Fibroblast of gingiva (primary cell): ENCODE results near the gene CPVL.

Experiments
- DNase-seq: peaks from one replicate; pipeline ENCODE4 v3.0.0-alpha.2; 2011; ENCODE audit warnings: low read depth

CPVL gene

GRCh38 chr7:29090836-29091601 is 55.3 kb downstream of the CPVL start:
- DNase-seq = no peak

- DNase-seq = no peak
These were observed 56.1 kb downstream of the CPVL start for GRCh38 chr7:29090151-29090805.

GRCh38 chr7:29087840-29088170 is 58.5 kb downstream of the CPVL start:
- DNase-seq = no peak

- no peak for DNase-seq
These were observed 59.8 kb downstream of the CPVL start for GRCh38 chr7:29086545-29086944.

- no peak for DNase-seq
These were observed 61.5 kb downstream of the CPVL start for GRCh38 chr7:29084832-29085231.

- no peak for DNase-seq
These were observed 65.5 kb downstream of the CPVL start for GRCh38 chr7:29080803-29081202.

GRCh38 chr7:29078311-29079260 is 67.8 kb downstream of the CPVL start:
- DNase-seq = no peak

- DNase-seq = no peak
These were observed 68.5 kb downstream of the CPVL start for GRCh38 chr7:29077854-29078253.

- no peak for DNase-seq
These were observed 69.2 kb downstream of the CPVL start for GRCh38 chr7:29077176-29077575.

GRCh38 chr7:29076631-29077030 is 69.7 kb downstream of the CPVL start:
- DNase-seq = no peak

GRCh38 chr7:29075606-29076005 is 70.7 kb downstream of the CPVL start:
- DNase-seq = no peak

- DNase-seq = no peak
These were observed 75.0 kb downstream of the CPVL start for GRCh38 chr7:29071203-29071874.

- no peak for DNase-seq
These were observed 79.7 kb downstream of the CPVL start for GRCh38 chr7:29066641-29067040.

- DNase-seq = no peak
These were observed 81.0 kb downstream of the CPVL start for GRCh38 chr7:29065181-29065857.

GRCh38 chr7:29063872-29064271 is 82.5 kb downstream of the CPVL start:
- DNase-seq = no peak

GRCh38 chr7:29063236-29063635 is 83.1 kb downstream of the CPVL start:
- DNase-seq = no peak

- no peak for DNase-seq
These were observed 93.0 kb downstream of the CPVL start for GRCh38 chr7:29053105-29053872.

- no peak for DNase-seq
These were observed 99.4 kb downstream of the CPVL start for GRCh38 chr7:29046978-29047377.

GRCh38 chr7:29045258-29046086 is 100.9 kb downstream of the CPVL start:
- no peak for DNase-seq

- DNase-seq = no peak
These were observed 101.8 kb downstream of the CPVL start for GRCh38 chr7:29044554-29044953.
